ENCODE measurements around the gene SLC9A8.

SLC9A8 gene

GRCh38 chr20:49821870-49822331 is 9.3 kb downstream of the SLC9A8 start:
- no peaks in the 10 kb centered on the region for H3K9me3 ChIP-seq (ENCODE audit: control insufficient read depth, insufficient read depth, low read depth, low read length)
- peak; percentile 24; the same call in 1 of the 2 replicates for TF ChIP-seq ZNF654 (tag by site-specific recombination; IDR thresholded peaks at IDR 0.05; ENCODE audit: low read depth)
- TF ChIP-seq ZNF146 (tag by site-specific recombination; IDR thresholded peaks at IDR 0.05): no peak
- no peak for TF ChIP-seq ZNF585B (tag by site-specific recombination; IDR thresholded peaks at IDR 0.05)
- no peak for TF ChIP-seq ZNF777 (tag by site-specific recombination; IDR thresholded peaks at IDR 0.05; ENCODE audit: borderline replicate concordance)
- H3K4me1 ChIP-seq (ENCODE audit: control insufficient read depth, insufficient read depth, low read length): no peaks in the 10 kb centered on the region
- H3K36me3 ChIP-seq (ENCODE audit: control insufficient read depth in 2 of 2, insufficient read depth in 1 of 2, low read length in 2 of 2): peaks cover 25 to 71% of the 10 kb centered on the region in 2 experiments
- H3K27ac ChIP-seq (ENCODE audit: extremely low read depth, low read depth, low read length): no peak overlapping the region
- H3K4me3 ChIP-seq (ENCODE audit: low read depth, low read length): no peak overlapping the region
- ChIA-PET POLR2A (no interaction called here), CTCF (interaction anchor here (0.5 to 1.4 kb wide), 3 partner anchors 24 to 212 kb away, joined by 3 to 5 read pairs (median 3); no protein-coding TSS in a partner anchor)

GRCh38 chr20:49823152-49823847 is 10.7 kb downstream of the SLC9A8 start:
- H3K27ac ChIP-seq (ENCODE audit: extremely low read depth, low read depth, low read length): no peak overlapping the region
- no peaks in the 10 kb centered on the region for H3K4me1 ChIP-seq (ENCODE audit: control insufficient read depth, insufficient read depth, low read length)
- CTCF ChIA-PET: interaction anchor here (1.1 kb wide), 1 partner anchor 280 kb away, joined by 3 read pairs; no protein-coding TSS in a partner anchor
- POLR2A ChIA-PET: no interaction called here
- H3K36me3 ChIP-seq (ENCODE audit: control insufficient read depth in 2 of 2, insufficient read depth in 1 of 2, low read length in 2 of 2): peaks cover 28 to 63% of the 10 kb centered on the region in 2 experiments
- no peak overlapping the region for H3K4me3 ChIP-seq (ENCODE audit: low read depth, low read length)
- no peaks in the 10 kb centered on the region for H3K9me3 ChIP-seq (ENCODE audit: control insufficient read depth, insufficient read depth, low read depth, low read length)
- TF ChIP-seq, protein P1, sequence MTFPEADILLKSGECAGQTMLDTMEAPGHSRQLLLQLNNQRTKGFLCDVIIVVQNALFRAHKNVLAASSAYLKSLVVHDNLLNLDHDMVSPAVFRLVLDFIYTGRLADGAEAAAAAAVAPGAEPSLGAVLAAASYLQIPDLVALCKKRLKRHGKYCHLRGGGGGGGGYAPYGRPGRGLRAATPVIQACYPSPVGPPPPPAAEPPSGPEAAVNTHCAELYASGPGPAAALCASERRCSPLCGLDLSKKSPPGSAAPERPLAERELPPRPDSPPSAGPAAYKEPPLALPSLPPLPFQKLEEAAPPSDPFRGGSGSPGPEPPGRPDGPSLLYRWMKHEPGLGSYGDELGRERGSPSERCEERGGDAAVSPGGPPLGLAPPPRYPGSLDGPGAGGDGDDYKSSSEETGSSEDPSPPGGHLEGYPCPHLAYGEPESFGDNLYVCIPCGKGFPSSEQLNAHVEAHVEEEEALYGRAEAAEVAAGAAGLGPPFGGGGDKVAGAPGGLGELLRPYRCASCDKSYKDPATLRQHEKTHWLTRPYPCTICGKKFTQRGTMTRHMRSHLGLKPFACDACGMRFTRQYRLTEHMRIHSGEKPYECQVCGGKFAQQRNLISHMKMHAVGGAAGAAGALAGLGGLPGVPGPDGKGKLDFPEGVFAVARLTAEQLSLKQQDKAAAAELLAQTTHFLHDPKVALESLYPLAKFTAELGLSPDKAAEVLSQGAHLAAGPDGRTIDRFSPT (tag by site-specific recombination; IDR thresholded peaks at IDR 0.05): no peak
- TF ChIP-seq, protein P2, sequence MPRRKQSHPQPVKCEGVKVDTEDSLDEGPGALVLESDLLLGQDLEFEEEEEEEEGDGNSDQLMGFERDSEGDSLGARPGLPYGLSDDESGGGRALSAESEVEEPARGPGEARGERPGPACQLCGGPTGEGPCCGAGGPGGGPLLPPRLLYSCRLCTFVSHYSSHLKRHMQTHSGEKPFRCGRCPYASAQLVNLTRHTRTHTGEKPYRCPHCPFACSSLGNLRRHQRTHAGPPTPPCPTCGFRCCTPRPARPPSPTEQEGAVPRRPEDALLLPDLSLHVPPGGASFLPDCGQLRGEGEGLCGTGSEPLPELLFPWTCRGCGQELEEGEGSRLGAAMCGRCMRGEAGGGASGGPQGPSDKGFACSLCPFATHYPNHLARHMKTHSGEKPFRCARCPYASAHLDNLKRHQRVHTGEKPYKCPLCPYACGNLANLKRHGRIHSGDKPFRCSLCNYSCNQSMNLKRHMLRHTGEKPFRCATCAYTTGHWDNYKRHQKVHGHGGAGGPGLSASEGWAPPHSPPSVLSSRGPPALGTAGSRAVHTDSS (tag by site-specific recombination; IDR thresholded peaks at IDR 0.05): no peak
- TF ChIP-seq ZNF626 (tag by site-specific recombination; IDR thresholded peaks at IDR 0.05): no peak
- no peak for TF ChIP-seq MEIS1 (CRISPR knock-in tag; IDR thresholded peaks at IDR 0.05; ENCODE audit: borderline replicate concordance)
- TF ChIP-seq HOXA7 (CRISPR knock-in tag; IDR thresholded peaks at IDR 0.05; ENCODE audit: borderline replicate concordance): no peak
- TF ChIP-seq ZFP3 (tag by site-specific recombination; IDR thresholded peaks at IDR 0.05; ENCODE audit: low read depth): no peak
- no peak for TF ChIP-seq ZXDB (tag by site-specific recombination; IDR thresholded peaks at IDR 0.05)
- TF ChIP-seq, protein P3, sequence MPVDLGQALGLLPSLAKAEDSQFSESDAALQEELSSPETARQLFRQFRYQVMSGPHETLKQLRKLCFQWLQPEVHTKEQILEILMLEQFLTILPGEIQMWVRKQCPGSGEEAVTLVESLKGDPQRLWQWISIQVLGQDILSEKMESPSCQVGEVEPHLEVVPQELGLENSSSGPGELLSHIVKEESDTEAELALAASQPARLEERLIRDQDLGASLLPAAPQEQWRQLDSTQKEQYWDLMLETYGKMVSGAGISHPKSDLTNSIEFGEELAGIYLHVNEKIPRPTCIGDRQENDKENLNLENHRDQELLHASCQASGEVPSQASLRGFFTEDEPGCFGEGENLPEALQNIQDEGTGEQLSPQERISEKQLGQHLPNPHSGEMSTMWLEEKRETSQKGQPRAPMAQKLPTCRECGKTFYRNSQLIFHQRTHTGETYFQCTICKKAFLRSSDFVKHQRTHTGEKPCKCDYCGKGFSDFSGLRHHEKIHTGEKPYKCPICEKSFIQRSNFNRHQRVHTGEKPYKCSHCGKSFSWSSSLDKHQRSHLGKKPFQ (tag by site-specific recombination; IDR thresholded peaks at IDR 0.05): peak; percentile 76
- TF ChIP-seq, protein P4, sequence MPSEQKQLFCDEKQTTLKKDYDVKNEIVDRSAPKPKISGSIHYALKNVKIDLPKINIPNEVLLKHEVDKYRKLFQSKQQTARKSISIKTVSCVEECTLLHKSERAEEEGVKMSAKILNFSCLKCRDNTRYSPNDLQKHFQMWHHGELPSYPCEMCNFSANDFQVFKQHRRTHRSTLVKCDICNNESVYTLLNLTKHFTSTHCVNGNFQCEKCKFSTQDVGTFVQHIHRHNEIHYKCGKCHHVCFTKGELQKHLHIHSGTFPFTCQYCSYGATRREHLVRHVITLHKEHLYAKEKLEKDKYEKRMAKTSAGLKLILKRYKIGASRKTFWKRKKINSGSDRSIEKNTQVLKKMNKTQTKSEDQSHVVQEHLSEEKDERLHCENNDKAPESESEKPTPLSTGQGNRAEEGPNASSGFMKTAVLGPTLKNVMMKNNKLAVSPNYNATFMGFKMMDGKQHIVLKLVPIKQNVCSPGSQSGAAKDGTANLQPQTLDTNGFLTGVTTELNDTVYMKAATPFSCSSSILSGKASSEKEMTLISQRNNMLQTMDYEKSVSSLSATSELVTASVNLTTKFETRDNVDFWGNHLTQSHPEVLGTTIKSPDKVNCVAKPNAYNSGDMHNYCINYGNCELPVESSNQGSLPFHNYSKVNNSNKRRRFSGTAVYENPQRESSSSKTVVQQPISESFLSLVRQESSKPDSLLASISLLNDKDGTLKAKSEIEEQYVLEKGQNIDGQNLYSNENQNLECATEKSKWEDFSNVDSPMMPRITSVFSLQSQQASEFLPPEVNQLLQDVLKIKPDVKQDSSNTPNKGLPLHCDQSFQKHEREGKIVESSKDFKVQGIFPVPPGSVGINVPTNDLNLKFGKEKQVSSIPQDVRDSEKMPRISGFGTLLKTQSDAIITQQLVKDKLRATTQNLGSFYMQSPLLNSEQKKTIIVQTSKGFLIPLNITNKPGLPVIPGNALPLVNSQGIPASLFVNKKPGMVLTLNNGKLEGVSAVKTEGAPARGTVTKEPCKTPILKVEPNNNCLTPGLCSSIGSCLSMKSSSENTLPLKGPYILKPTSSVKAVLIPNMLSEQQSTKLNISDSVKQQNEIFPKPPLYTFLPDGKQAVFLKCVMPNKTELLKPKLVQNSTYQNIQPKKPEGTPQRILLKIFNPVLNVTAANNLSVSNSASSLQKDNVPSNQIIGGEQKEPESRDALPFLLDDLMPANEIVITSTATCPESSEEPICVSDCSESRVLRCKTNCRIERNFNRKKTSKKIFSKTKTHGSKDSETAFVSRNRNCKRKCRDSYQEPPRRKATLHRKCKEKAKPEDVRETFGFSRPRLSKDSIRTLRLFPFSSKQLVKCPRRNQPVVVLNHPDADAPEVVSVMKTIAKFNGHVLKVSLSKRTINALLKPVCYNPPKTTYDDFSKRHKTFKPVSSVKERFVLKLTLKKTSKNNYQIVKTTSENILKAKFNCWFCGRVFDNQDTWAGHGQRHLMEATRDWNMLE (tag by site-specific recombination; conservative IDR thresholded peaks at IDR 0.05; ENCODE audit: low read depth): no peak
- TF ChIP-seq, protein P5, sequence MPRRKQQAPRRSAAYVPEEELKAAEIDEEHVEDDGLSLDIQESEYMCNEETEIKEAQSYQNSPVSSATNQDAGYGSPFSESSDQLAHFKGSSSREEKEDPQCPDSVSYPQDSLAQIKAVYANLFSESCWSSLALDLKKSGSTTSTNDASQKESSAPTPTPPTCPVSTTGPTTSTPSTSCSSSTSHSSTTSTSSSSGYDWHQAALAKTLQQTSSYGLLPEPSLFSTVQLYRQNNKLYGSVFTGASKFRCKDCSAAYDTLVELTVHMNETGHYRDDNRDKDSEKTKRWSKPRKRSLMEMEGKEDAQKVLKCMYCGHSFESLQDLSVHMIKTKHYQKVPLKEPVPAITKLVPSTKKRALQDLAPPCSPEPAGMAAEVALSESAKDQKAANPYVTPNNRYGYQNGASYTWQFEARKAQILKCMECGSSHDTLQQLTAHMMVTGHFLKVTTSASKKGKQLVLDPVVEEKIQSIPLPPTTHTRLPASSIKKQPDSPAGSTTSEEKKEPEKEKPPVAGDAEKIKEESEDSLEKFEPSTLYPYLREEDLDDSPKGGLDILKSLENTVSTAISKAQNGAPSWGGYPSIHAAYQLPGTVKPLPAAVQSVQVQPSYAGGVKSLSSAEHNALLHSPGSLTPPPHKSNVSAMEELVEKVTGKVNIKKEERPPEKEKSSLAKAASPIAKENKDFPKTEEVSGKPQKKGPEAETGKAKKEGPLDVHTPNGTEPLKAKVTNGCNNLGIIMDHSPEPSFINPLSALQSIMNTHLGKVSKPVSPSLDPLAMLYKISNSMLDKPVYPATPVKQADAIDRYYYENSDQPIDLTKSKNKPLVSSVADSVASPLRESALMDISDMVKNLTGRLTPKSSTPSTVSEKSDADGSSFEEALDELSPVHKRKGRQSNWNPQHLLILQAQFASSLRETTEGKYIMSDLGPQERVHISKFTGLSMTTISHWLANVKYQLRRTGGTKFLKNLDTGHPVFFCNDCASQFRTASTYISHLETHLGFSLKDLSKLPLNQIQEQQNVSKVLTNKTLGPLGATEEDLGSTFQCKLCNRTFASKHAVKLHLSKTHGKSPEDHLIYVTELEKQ (tag by site-specific recombination; IDR thresholded peaks at IDR 0.05; ENCODE audit: borderline replicate concordance): no peak
- TF ChIP-seq ZNF426 (tag by site-specific recombination; IDR thresholded peaks at IDR 0.05): no peak
- TF ChIP-seq ZSCAN30 (tag by site-specific recombination; IDR thresholded peaks at IDR 0.05): no peak
- no peak for TF ChIP-seq ZNF560 (tag by site-specific recombination; IDR thresholded peaks at IDR 0.05; ENCODE audit: borderline replicate concordance)
- peak; percentile 51; the same call in 1 of the 2 replicates for TF ChIP-seq SCRT1 (tag by site-specific recombination; IDR thresholded peaks at IDR 0.05; ENCODE audit: borderline replicate concordance)
- no peak for TF ChIP-seq ZNF354C (tag by site-specific recombination; IDR thresholded peaks at IDR 0.05; ENCODE audit: borderline replicate concordance, low read depth)

Data from HEK293 (cell line).